Gastroesophageal sphincter (tissue), 4 donors: ENCODE results near the gene ENTPD1. TPM values are rescaled to one million over a fixed set of nuclear protein-coding genes. Genes with fewer than 3 reads are reported as not detected.
"Not testable (repeated sequence)": the region's sequence is repeated elsewhere in the genome, so short reads cannot be mapped to it uniquely, and the experiment has no call there.

ENCODE experiments used
- ATAC-seq: fragments of 150-250 bp; one replicate; pipeline ENCODE4 v1.9.1; 2016; ENCODE audit warnings: mild to moderate bottlenecking, moderate library complexity
- H3K27ac ChIP-seq, 4 donors: fragments of 200-600 bp; sonication (generic) in 3 of 4; 1 replicate in 3 of 4; 2 replicates in 1 of 4; pipeline ENCODE4 v1.5.1; 2016 to 2019
- H3K27me3 ChIP-seq: fragments of 200-600 bp; sonication (generic); one replicate; pipeline ENCODE4 v1.5.1; 2019
- H3K36me3 ChIP-seq, 2 donors: fragments of 200-600 bp; sonication (generic); one replicate each; pipeline ENCODE4 v1.5.1; 2019; ENCODE audit warnings: control low read depth in 1 of 2
- H3K4me1 ChIP-seq, 3 donors: fragments of 200-600 bp; sonication (generic); 1 replicate in 2 of 3; 2 replicates in 1 of 3; pipeline ENCODE4 v1.5.1; 2016 to 2019; ENCODE audit warnings: control low read depth in 2 of 3
- H3K4me3 ChIP-seq, 2 donors: fragments of 200-600 bp; sonication (generic); one replicate each; pipeline ENCODE4 v1.5.1; 2019; ENCODE audit warnings: mild to moderate bottlenecking in 1 of 2, moderate library complexity in 1 of 2
- H3K9me3 ChIP-seq, 3 donors: fragments of 200-600 bp; sonication (generic); one replicate each; pipeline ENCODE4 v1.5.1; 2017 to 2019; ENCODE audit warnings: control low read depth in 2 of 3
- CTCF ChIP-seq, 4 experiments: fragments of 200-600 bp in 2 of 4; fragments of 450-650 bp in 2 of 4; sonication (generic) in 1 of 4; IDR thresholded peaks; one replicate each; pipeline ENCODE4 v1.5.1; 2017 to 2019; ENCODE audit warnings: antibody characterized with exemption in 4 of 4, mild to moderate bottlenecking in 2 of 4, moderate library complexity in 2 of 4
- EP300 ChIP-seq: sonication (generic); formaldehyde crosslinking; IDR thresholded peaks from one replicate; pipeline ENCODE4 v1.6.1; 2017; ENCODE audit warnings: antibody characterized with exemption, mild to moderate bottlenecking
- POLR2A ChIP-seq, 2 donors: fragments of 450-650 bp; IDR thresholded peaks; one replicate each; pipeline ENCODE4 v1.6.1; 2017; ENCODE audit warnings: antibody characterized with exemption in 2 of 2, mild to moderate bottlenecking in 2 of 2, moderate library complexity in 1 of 2
- POLR2AphosphoS5 ChIP-seq: sonication (generic); formaldehyde crosslinking; IDR thresholded peaks from one replicate; pipeline ENCODE4 v1.6.1; 2017; ENCODE audit warnings: antibody characterized with exemption
- WGBS, 2 donors: methylation state at CpG; one replicate each; pipeline ENCODE4 v1.1.5; 2018; ENCODE audit warnings: low coverage in 1 of 2; 5-methylcytosine and 5-hydroxymethylcytosine counted together
- total RNA-seq, 4 donors: library from RNA; depleted of rRNA; stranded (reverse); fragments of >200 nt; gene quantifications; one replicate each; pipeline ENCODE4 v1.1.0, GENCODE V29; 2016

Gene ENTPD1
- total RNA-seq, 4 donors from 2014 or later = 34.4 to 69.7 (median 39.3) TPM

GRCh38 chr10:95796504-95796903 lies 40.5 kb downstream of the ENTPD1 start:
- no peaks in the 10 kb centered on the region for H3K9me3 ChIP-seq
- TF ChIP-seq CTCF (IDR thresholded peaks at IDR 0.05) (no peak), POLR2AphosphoS5 (no peak), POLR2A (IDR thresholded peaks at IDR 0.05) (no peak), EP300 (no peak)
- no peak for ATAC-seq

DNA sequence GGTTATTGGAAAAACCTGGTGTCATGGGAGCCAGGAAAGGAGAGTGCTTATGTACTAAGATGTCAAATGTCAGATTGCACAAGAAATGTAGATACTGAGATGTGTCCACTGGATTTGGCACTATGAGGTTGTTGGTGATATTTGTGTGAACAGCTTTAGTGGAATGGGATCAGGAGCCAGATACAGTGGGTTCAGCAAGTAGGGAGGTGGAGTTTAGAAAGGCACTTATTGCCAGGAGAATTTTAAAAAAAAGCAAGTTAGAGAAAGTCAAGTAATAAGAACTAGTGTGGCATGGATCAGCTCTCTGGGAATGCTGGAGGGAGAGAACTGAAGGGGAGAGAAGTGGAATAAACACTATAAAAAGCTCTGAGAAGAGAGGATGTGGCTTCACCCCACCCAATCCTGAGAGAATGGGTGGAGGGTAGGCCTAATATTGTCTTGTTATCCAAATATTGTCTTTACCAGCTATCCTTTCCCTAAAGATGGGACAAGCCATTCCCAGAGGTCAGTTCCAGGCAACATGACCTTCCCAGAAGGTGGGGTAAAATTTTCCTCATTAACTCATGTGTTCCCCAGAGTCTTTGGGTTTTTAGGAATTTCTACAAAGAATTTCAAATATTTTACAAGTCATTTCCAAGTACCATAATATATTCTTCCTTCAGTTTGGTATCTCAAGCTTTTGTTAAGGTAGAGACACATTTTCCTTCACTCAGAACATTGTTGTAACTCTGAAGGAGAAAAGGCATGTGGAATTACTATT lies 42.3 kb downstream of the ENTPD1 start:
- no peaks in the 10 kb centered on the region for H3K9me3 ChIP-seq
- peaks cover 4 to 27% (median 4%) of the 10 kb centered on the region in 3 donors for H3K4me1 ChIP-seq
- H3K4me3 ChIP-seq = no peak overlapping the region
- H3K27me3 ChIP-seq = no peaks in the 10 kb centered on the region
- no peak overlapping the region for H3K27ac ChIP-seq
- ATAC-seq = no peak
- no peaks in the 10 kb centered on the region for H3K36me3 ChIP-seq
- TF ChIP-seq CTCF (IDR thresholded peaks at IDR 0.05) (no peak), POLR2A (IDR thresholded peaks at IDR 0.05) (no peak), POLR2AphosphoS5 (no peak), EP300 (no peak)

More at GRCh38 chr10:95796504-95796903, 40.5 kb downstream of the ENTPD1 start:
- Histone ChIP-seq H3K4me3 (no peak overlapping the region), H3K4me1 (peaks cover 5 to 45% (median 13%) of the 10 kb centered on the region in 3 donors), H3K27me3 (no peaks in the 10 kb centered on the region), H3K27ac (no peak overlapping the region), H3K36me3 (no peaks in the 10 kb centered on the region)

DNA sequence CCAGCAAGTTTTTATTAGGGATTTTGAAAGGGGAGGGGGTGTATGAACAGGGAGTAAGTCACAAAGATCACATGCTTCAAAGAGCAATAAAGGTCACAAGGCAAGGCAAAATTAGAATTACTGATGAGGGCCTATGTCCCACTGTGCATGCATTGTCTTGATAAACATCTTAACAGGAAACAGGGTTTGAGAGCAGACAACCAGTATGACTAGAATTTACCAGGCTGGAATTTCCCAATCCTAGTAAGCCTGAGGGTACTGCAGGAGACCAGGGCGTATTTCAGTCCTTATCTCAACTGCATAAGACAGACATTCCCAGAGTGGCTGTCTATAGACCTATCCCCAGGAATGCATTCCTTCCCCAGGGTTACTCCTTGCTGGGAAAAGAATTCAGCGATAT lies 44.3 kb downstream of the ENTPD1 start:
- H3K27ac ChIP-seq, H3K9me3 ChIP-seq, H3K4me3 ChIP-seq, H3K4me1 ChIP-seq, H3K36me3 ChIP-seq, ATAC-seq, H3K27me3 ChIP-seq: not testable (repeated sequence)
- WGBS, 2 donors = 79% methylated on average over 2 of the region's 2 CpGs; no CpG with 5 or more reads in 1 of the 2 donors

DNA sequence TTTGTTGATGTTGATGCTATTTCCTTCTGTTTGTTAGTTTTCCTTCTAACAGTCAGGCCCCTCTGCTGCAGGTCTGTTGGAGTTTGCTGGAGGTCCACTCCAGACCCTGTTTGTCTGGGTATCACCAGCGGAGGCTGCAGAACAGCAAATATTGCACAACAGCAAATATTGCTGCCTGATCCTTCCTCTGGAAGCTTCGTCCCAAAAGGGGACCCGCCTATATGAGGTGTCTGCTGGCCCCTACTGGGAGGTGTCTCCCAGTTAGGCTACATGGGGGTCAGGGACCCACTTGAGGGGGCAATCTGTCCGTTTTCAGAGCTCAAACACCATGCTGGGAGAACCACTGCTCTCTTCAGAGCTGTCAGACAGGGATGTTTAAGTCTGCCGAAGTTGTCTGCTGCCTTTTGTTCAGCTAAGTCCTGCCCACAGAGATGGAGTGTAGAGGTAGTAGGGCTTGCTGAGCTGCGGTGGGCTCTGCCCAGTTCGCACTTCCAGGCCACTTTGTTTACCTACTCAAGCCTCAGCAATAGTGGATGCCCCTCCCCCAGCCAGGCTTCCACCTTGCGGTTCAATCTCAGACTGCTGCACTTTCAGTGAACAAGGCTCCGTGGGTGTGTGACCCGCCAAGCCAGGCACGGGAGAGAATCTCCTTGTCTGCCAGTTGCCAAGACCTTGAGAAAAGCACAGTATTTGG lies 50.9 kb downstream of the ENTPD1 start:
- H3K27me3 ChIP-seq, H3K27ac ChIP-seq, H3K9me3 ChIP-seq, H3K4me3 ChIP-seq, ATAC-seq, H3K36me3 ChIP-seq: not testable (repeated sequence)
- peaks cover 0 to 16% (median 0%) of the 10 kb centered on the region in 3 donors for H3K4me1 ChIP-seq
- WGBS, 2 donors = 90% methylated on average over 2 of the region's 11 CpGs; no CpG with 5 or more reads in 1 of the 2 donors

GRCh38 chr10:95808705-95809308 lies 52.8 kb downstream of the ENTPD1 start:
- H3K27me3 ChIP-seq, H3K4me3 ChIP-seq, H3K27ac ChIP-seq, H3K9me3 ChIP-seq, ATAC-seq, H3K36me3 ChIP-seq: not testable (repeated sequence)
- 85% methylated on average over 3 of the region's 8 CpGs; no CpG with 5 or more reads in 1 of the 2 donors for WGBS, 2 donors
- peaks cover 0 to 23% (median 6%) of the 10 kb centered on the region in 3 donors for H3K4me1 ChIP-seq

- Histone ChIP-seq H3K9me3 (no peaks in the 10 kb centered on the region), H3K27ac (no peak overlapping the region), H3K36me3 (no peaks in the 10 kb centered on the region), H3K27me3 (no peaks in the 10 kb centered on the region), H3K4me1 (peaks cover 0 to 31% (median 12%) of the 10 kb centered on the region in 3 donors), H3K4me3 (no peak overlapping the region)
- TF ChIP-seq EP300 (no peak), POLR2AphosphoS5 (no peak), CTCF (IDR thresholded peaks at IDR 0.05) (no peak), POLR2A (IDR thresholded peaks at IDR 0.05) (no peak)
- WGBS, 2 donors = no CpG with 5 or more reads among the region's 64 CpGs
- ATAC-seq = no peak
Measured at GRCh38 chr10:95809370-95810197, 53.6 kb downstream of the ENTPD1 start.
